HT-29 (cell line): ENCODE data around the gene NOL7. TPM values are rescaled to one million over a fixed set of nuclear protein-coding genes. Genes with fewer than 3 reads are reported as not detected.

ENCODE experiments used
- DNase-seq: peaks from one replicate; pipeline ENCODE4 v3.0.0-alpha.2; 2015; ENCODE audit warnings: low spot score
- total RNA-seq: library from RNA; depleted of rRNA; stranded (reverse); fragments of >200 nt; shearing (Covaris generic); gene quantifications from 2 replicates; pipeline ENCODE4 v1.2.3, GENCODE V29; 2014; rRNA removed

NOL7 gene
- total RNA-seq, 1 experiment from 2014 or later, result 54.9 TPM

- DNase-seq, result no peak
Measured at GRCh38 chr6:13653296-13653695, 38.2 kb downstream of the NOL7 start.

- no peak for DNase-seq
Measured at GRCh38 chr6:13654496-13654895, 39.4 kb downstream of the NOL7 start.

- DNase-seq, result no peak
Measured at GRCh38 chr6:13655700-13656099, 40.6 kb downstream of the NOL7 start.

- no peak for DNase-seq
Measured at GRCh38 chr6:13660273-13660672, 45.1 kb downstream of the NOL7 start.

GRCh38 chr6:13660893-13661292 lies 45.8 kb downstream of the NOL7 start:
- DNase-seq, result no peak

GRCh38 chr6:13661647-13662046 lies 46.5 kb downstream of the NOL7 start:
- DNase-seq, result no peak

- DNase-seq, result no peak
Measured at GRCh38 chr6:13662651-13663334, 47.7 kb downstream of the NOL7 start.

GRCh38 chr6:13663986-13664385 lies 48.9 kb downstream of the NOL7 start:
- no peak for DNase-seq

- no peak for DNase-seq
Measured at GRCh38 chr6:13664703-13665352, 49.7 kb downstream of the NOL7 start.

- no peak for DNase-seq
Measured at GRCh38 chr6:13666194-13667105, 51.3 kb downstream of the NOL7 start.

GRCh38 chr6:13667655-13668054 lies 52.5 kb downstream of the NOL7 start:
- no peak for DNase-seq

GRCh38 chr6:13668291-13668928 lies 53.3 kb downstream of the NOL7 start:
- DNase-seq, result no peak

- no peak for DNase-seq
Measured at GRCh38 chr6:13669476-13669875, 54.3 kb downstream of the NOL7 start.

Other genes starting within 250 kb of the NOL7 start
- 13.3 and 13.5 TPM in 2 replicates for gene GFOD1, start 127.7 kb upstream of the NOL7 start, total RNA-seq
- gene SIRT5, start 40.7 kb upstream of the NOL7 start, total RNA-seq, result 7.4 and 8.3 TPM in 2 replicates
- 13.0 and 15.1 TPM in 2 replicates for gene RANBP9, start 96.5 kb downstream of the NOL7 start, total RNA-seq
- 20.2 and 29.2 TPM in 2 replicates for gene MCUR1, start 199.2 kb downstream of the NOL7 start, total RNA-seq